HepG2 (cell line): ENCODE results near the gene NPB. TPM values are rescaled to one million over a fixed set of nuclear protein-coding genes. Genes with fewer than 3 reads are reported as not detected.

Experiments
- AGO2 ChIP-seq: fragments of 200-400 bp; formaldehyde crosslinking; optimal IDR thresholded peaks from 2 replicates; pipeline ENCODE3; 2017; ENCODE audit warnings: mild to moderate bottlenecking, low read depth, low read length, moderate library complexity
- ARNT ChIP-seq: fragments of 450-650 bp; IDR thresholded peaks from 2 replicates; pipeline ENCODE4 v1.6.1; 2017
- ARNTL ChIP-seq: sonication (generic); formaldehyde crosslinking; IDR thresholded peaks from 2 replicates; pipeline ENCODE4 v1.4.0; 2020; ENCODE audit warnings: mild to moderate bottlenecking, missing genetic modification reagents
- CC2D1A ChIP-seq: sonication (generic); formaldehyde crosslinking; IDR thresholded peaks from 2 replicates; pipeline ENCODE4 v1.8.1; 2023; ENCODE audit warnings: mild to moderate bottlenecking, missing genetic modification reagents
- MXD4 ChIP-seq: IDR thresholded peaks from 2 replicates; pipeline ENCODE4 v1.6.1; 2016; ENCODE audit warnings: mild to moderate bottlenecking, missing biosample characterization, missing genetic modification reagents
- MXI1 ChIP-seq: IDR thresholded peaks from 3 replicates; pipeline ENCODE4 v1.6.1; 2012; ENCODE audit warnings: low read depth, low read length, inconsistent platforms, borderline replicate concordance
- NBN ChIP-seq: fragments of 450-650 bp; conservative IDR thresholded peaks from 2 replicates; pipeline ENCODE4 v1.6.1; 2017
- PRDM4 ChIP-seq: sonication (generic); formaldehyde crosslinking; IDR thresholded peaks from 2 replicates; pipeline ENCODE4 v1.9.0; 2021; ENCODE audit warnings: missing genetic modification reagents, borderline replicate concordance
- RAD21 ChIP-seq: fragments of 450-650 bp; formaldehyde crosslinking; IDR thresholded peaks from 2 replicates; pipeline ENCODE4 v1.5.0; 2020; ENCODE audit warnings: mild to moderate bottlenecking
- RARA ChIP-seq: IDR thresholded peaks from 2 replicates; pipeline ENCODE4 v1.6.1; 2016; ENCODE audit warnings: missing genetic modification reagents, missing compliant biosample characterization
- SALL1 ChIP-seq: sonication (generic); formaldehyde crosslinking; IDR thresholded peaks from 2 replicates; pipeline ENCODE4 v1.8.0; 2022; ENCODE audit warnings: mild to moderate bottlenecking, missing genetic modification reagents
- STAG1 ChIP-seq: sonication (generic); formaldehyde crosslinking; IDR thresholded peaks from 2 replicates; pipeline ENCODE4 v1.4.0; 2020; ENCODE audit warnings: missing genetic modification reagents
- THAP7 ChIP-seq: sonication (generic); formaldehyde crosslinking; IDR thresholded peaks from 2 replicates; pipeline ENCODE4 v1.8.1; 2023; ENCODE audit warnings: mild to moderate bottlenecking, missing genetic modification reagents
- ZBTB25 ChIP-seq: IDR thresholded peaks from 2 replicates; pipeline ENCODE4 v1.6.1; 2018; ENCODE audit warnings: missing genetic modification reagents
- ZC3H13 ChIP-seq: sonication (generic); formaldehyde crosslinking; IDR thresholded peaks from 2 replicates; pipeline ENCODE4 v1.8.1; 2023; ENCODE audit warnings: mild to moderate bottlenecking, missing genetic modification reagents, moderate library complexity
- ZMYM2 ChIP-seq: sonication (generic); formaldehyde crosslinking; IDR thresholded peaks from 2 replicates; pipeline ENCODE4 v1.8.0; 2022; ENCODE audit warnings: mild to moderate bottlenecking, missing genetic modification reagents
- ZNF256 ChIP-seq: sonication (generic); formaldehyde crosslinking; conservative IDR thresholded peaks from 2 replicates; pipeline ENCODE4 v1.4.0; 2020; ENCODE audit warnings: missing genetic modification reagents
- ZNF292 ChIP-seq: sonication (generic); formaldehyde crosslinking; IDR thresholded peaks from 2 replicates; pipeline ENCODE4 v1.8.1; 2022; ENCODE audit warnings: mild to moderate bottlenecking, low read depth, missing genetic modification reagents, borderline replicate concordance
- ZNF672 ChIP-seq: sonication (generic); formaldehyde crosslinking; IDR thresholded peaks from 2 replicates; pipeline ENCODE4 v1.8.1; 2022; ENCODE audit warnings: missing genetic modification reagents
- ZNF687 ChIP-seq: sonication (generic); formaldehyde crosslinking; IDR thresholded peaks from 2 replicates; pipeline ENCODE4 v1.5.1; 2020; ENCODE audit warnings: mild to moderate bottlenecking, missing genetic modification reagents, moderate library complexity
- ZSCAN21 ChIP-seq: sonication (generic); formaldehyde crosslinking; IDR thresholded peaks from 2 replicates; pipeline ENCODE4 v1.8.0; 2022; ENCODE audit warnings: mild to moderate bottlenecking, missing genetic modification reagents, moderate library complexity, borderline replicate concordance
- polyA plus RNA-seq, 8 experiments: library from polyadenylated mRNA; depleted of rRNA in 3 of 8; stranded (reverse) in 7 of 8; unstranded in 1 of 8; fragments of >200 nt; fragmentation: Illumina TruSeq in 4 of 8; extraction: Trizol in 4 of 8; gene quantifications; 2 replicates each; pipeline versions ENCODE4 v1.2.1 to v1.2.3, GENCODE V29; 2011 to 2016; ENCODE audit warnings: low read depth in 4 of 8, missing spikeins in 1 of 8, mixed read lengths in 1 of 8; ENCODE audit not compliant: insufficient read depth in 1 of 8
- total RNA-seq, 5 experiments: library from RNA; depleted of rRNA; stranded (reverse); fragments of >200 nt; fragmentation: Illumina TruSeq; extraction: Trizol; gene quantifications; 2 replicates each; pipeline ENCODE4 v1.2.3, GENCODE V29; 2016; ENCODE audit warnings: low read depth in 1 of 5

The NPB gene
- total and polyA plus RNA-seq, 2 of the 13 experiments (the other 11 are each of a cell fraction or from before 2014, with no cell fraction given) = 0.11 to 0.93 TPM

GRCh38 chr17:81906476-81907218, 4.6 kb downstream of the NPB start (continued):
- no peak for TF ChIP-seq ZSCAN21 (CRISPR knock-in tag)
- no peak for TF ChIP-seq ARNT
- no peak for TF ChIP-seq ZNF672 (CRISPR knock-in tag)
- TF ChIP-seq AGO2 = peak; percentile 80
- no peak for TF ChIP-seq PRDM4
- TF ChIP-seq ARNTL (CRISPR knock-in tag) = no peak
- TF ChIP-seq MXI1 = no peak
- no peak for TF ChIP-seq MXD4 (CRISPR knock-in tag)
- TF ChIP-seq ZNF687 (CRISPR knock-in tag) = peak; percentile 35
- no peak for TF ChIP-seq ZMYM2
- TF ChIP-seq ZC3H13 = 0 out of 2 replicates have a peak, but pooled peaks have one; percentile 28
- peak; percentile 48 for TF ChIP-seq STAG1 (CRISPR knock-in tag)
- TF ChIP-seq RAD21 (CRISPR knock-in tag) = peak; percentile 57
- TF ChIP-seq THAP7 = 0 out of 2 replicates have a peak, but pooled peaks have one; percentile 62
- no peak for TF ChIP-seq ZNF292 (CRISPR knock-in tag)
- TF ChIP-seq ZNF256 (CRISPR knock-in tag) = no peak
- TF ChIP-seq CC2D1A (CRISPR knock-in tag) = no peak
- TF ChIP-seq ZBTB25 (CRISPR knock-in tag) = no peak
- TF ChIP-seq NBN = no peak
- TF ChIP-seq RARA (CRISPR knock-in tag) = no peak
- TF ChIP-seq SALL1 (CRISPR knock-in tag) = 0 out of 2 replicates have a peak, but pooled peaks have one; percentile 18
